HG02798 (cell line): Measurements from ENCODE around the gene TAB3.

Source experiments
- ATAC-seq: cut with Tn5 transposase; IDR thresholded peaks from one replicate; pipeline ENCODE4 v1.9.1; 2021; ENCODE audit warnings: mild to moderate bottlenecking; ENCODE audit not compliant: unreplicated experiment, poor library complexity

The TAB3 gene

GRCh38 chrX:30889147-30890140, at the start of gene TAB3:
TSS of gene TAB3 (minus strand) at chrX:30889254. CDS start at chrX:30859588, 29,666 bp downstream.
- peak; percentile 93 for ATAC-seq

- no peak for ATAC-seq
These were observed 49.2 kb upstream of the TAB3 start for GRCh38 chrX:30938295-30938694.

- ATAC-seq = no peak
These were observed 46.9 kb upstream of the TAB3 start for GRCh38 chrX:30935985-30936384.

- ATAC-seq = no peak
These were observed 42.9 kb upstream of the TAB3 start for GRCh38 chrX:30931920-30932319.

- no peak for ATAC-seq
These were observed 41.6 kb upstream of the TAB3 start for GRCh38 chrX:30930679-30931078.

- no peak for ATAC-seq
These were observed 41.1 kb upstream of the TAB3 start for GRCh38 chrX:30930143-30930542.

GRCh38 chrX:30920271-30920670, 31.2 kb upstream of the TAB3 start:
- ATAC-seq = no peak

GRCh38 chrX:30918480-30918879, 29.4 kb upstream of the TAB3 start:
- no peak for ATAC-seq

GRCh38 chrX:30913492-30913891, 24.4 kb upstream of the TAB3 start:
- no peak for ATAC-seq

GRCh38 chrX:30910124-30910860, 21.2 kb upstream of the TAB3 start:
- no peak for ATAC-seq

GRCh38 chrX:30906726-30907125, 17.7 kb upstream of the TAB3 start:
- ATAC-seq = no peak

GRCh38 chrX:30905321-30905720, 16.3 kb upstream of the TAB3 start:
- no peak for ATAC-seq

GRCh38 chrX:30904632-30905031, 15.6 kb upstream of the TAB3 start:
- ATAC-seq = no peak

GRCh38 chrX:30904186-30904585, 15.1 kb upstream of the TAB3 start:
- no peak for ATAC-seq

GRCh38 chrX:30900227-30900626, 11.2 kb upstream of the TAB3 start:
- no peak for ATAC-seq

- no peak for ATAC-seq
These were observed 9.8 kb upstream of the TAB3 start for GRCh38 chrX:30898886-30899285.

GRCh38 chrX:30895370-30895769, 6.3 kb upstream of the TAB3 start:
- ATAC-seq = no peak

GRCh38 chrX:30893206-30893605, 4.2 kb upstream of the TAB3 start:
- no peak for ATAC-seq

GRCh38 chrX:30892591-30892990, 3.5 kb upstream of the TAB3 start:
- no peak for ATAC-seq

- peak; percentile 24 for ATAC-seq
These were observed 418 bp downstream of the TAB3 start for GRCh38 chrX:30888526-30889146.

GRCh38 chrX:30887721-30888120, 1.3 kb downstream of the TAB3 start:
- no peak for ATAC-seq
